Liver (tissue), 9 donors: ENCODE data around the gene PTPRC. TPM values are rescaled to one million over a fixed set of nuclear protein-coding genes. Genes with fewer than 3 reads are reported as not detected.

Source experiments
- DNase-seq: peaks from one replicate; pipeline ENCODE4 v3.0.0-alpha.2; 2017; ENCODE audit warnings: low spot score
- H3K27ac ChIP-seq, 2 donors: one replicate each; pipeline ENCODE4 v1.7.0; 2013; ENCODE audit warnings: inconsistent platforms in 2 of 2, low read length in 2 of 2, control low read depth in 1 of 2, low read depth in 1 of 2, mild to moderate bottlenecking in 1 of 2
- H3K27me3 ChIP-seq, 4 donors: one replicate each; pipeline versions ENCODE4 v1.6.1 to v1.7.0; 2013; ENCODE audit warnings: low read length in 3 of 4, inconsistent platforms in 1 of 4, mild to moderate bottlenecking in 1 of 4, moderate library complexity in 1 of 4; ENCODE audit not compliant: control insufficient read depth in 4 of 4, insufficient read depth in 4 of 4
- H3K36me3 ChIP-seq, 4 donors: one replicate each; pipeline versions ENCODE4 v1.6.1 to v1.7.0; 2013; ENCODE audit warnings: low read length in 3 of 4, mild to moderate bottlenecking in 3 of 4, low read depth in 1 of 4, moderate library complexity in 1 of 4; ENCODE audit not compliant: control insufficient read depth in 4 of 4, insufficient read depth in 3 of 4
- H3K4me1 ChIP-seq, 4 donors: one replicate each; pipeline versions ENCODE4 v1.6.1 to v1.7.0; 2013; ENCODE audit warnings: low read length in 3 of 4, mild to moderate bottlenecking in 3 of 4, moderate library complexity in 1 of 4; ENCODE audit not compliant: control insufficient read depth in 4 of 4, insufficient read depth in 4 of 4
- H3K4me3 ChIP-seq, 3 donors: one replicate each; pipeline versions ENCODE4 v1.6.1 to v1.7.0; 2013; ENCODE audit warnings: low read length in 3 of 3, control low read depth in 1 of 3, low read depth in 1 of 3, mild to moderate bottlenecking in 1 of 3
- H3K9ac ChIP-seq, 2 donors: one replicate each; pipeline ENCODE4 v1.7.0; 2013; ENCODE audit warnings: low read length in 2 of 2, mild to moderate bottlenecking in 2 of 2, moderate library complexity in 2 of 2, control low read depth in 1 of 2, low read depth in 1 of 2
- H3K9me3 ChIP-seq, 4 donors: one replicate each; pipeline versions ENCODE4 v1.6.1 to v1.7.0; 2013; ENCODE audit warnings: low read length in 3 of 4; ENCODE audit not compliant: control insufficient read depth in 4 of 4
- ATF3 ChIP-seq: IDR thresholded peaks from 2 replicates; pipeline ENCODE4 v1.6.1; 2016; ENCODE audit warnings: antibody characterized with exemption
- CTCF ChIP-seq: fragments of 150-350 bp; IDR thresholded peaks from 2 replicates; pipeline ENCODE4 v1.5.1; 2017; ENCODE audit warnings: improper control_type of control experiment, low read depth, low read length; ENCODE audit not compliant: missing input control
- EGR1 ChIP-seq, 2 donors: IDR thresholded peaks; 2 replicates each; pipeline ENCODE4 v1.6.1; 2016 to 2018; ENCODE audit warnings: antibody characterized with exemption in 2 of 2, low read depth in 2 of 2
- FOXA1 ChIP-seq: IDR thresholded peaks from 2 replicates; pipeline ENCODE4 v1.6.1; 2016; ENCODE audit warnings: antibody characterized with exemption
- FOXA2 ChIP-seq: IDR thresholded peaks from 2 replicates; pipeline ENCODE4 v1.6.1; 2016; ENCODE audit warnings: antibody characterized with exemption
- GABPA ChIP-seq, 2 donors: IDR thresholded peaks in 1 of 2; conservative IDR thresholded peaks in 1 of 2; 2 replicates each; pipeline ENCODE4 v1.6.1; 2016; ENCODE audit warnings: antibody characterized with exemption in 2 of 2, mild to moderate bottlenecking in 1 of 2, moderate library complexity in 1 of 2
- HNF4A ChIP-seq, 2 donors: conservative IDR thresholded peaks; 2 replicates each; pipeline ENCODE4 v1.6.1; 2016; ENCODE audit warnings: antibody characterized with exemption in 2 of 2, mild to moderate bottlenecking in 2 of 2
- HNF4G ChIP-seq: IDR thresholded peaks from 2 replicates; pipeline ENCODE4 v1.6.1; 2016; ENCODE audit warnings: antibody characterized with exemption
- JUND ChIP-seq, 2 donors: IDR thresholded peaks; 2 replicates each; pipeline ENCODE4 v1.6.1; 2016; ENCODE audit warnings: antibody characterized with exemption in 2 of 2
- MAX ChIP-seq: IDR thresholded peaks from 2 replicates; pipeline ENCODE4 v1.6.1; 2016; ENCODE audit warnings: antibody characterized with exemption
- NR2F2 ChIP-seq: IDR thresholded peaks from 2 replicates; pipeline ENCODE4 v1.6.1; 2016; ENCODE audit warnings: antibody characterized with exemption
- RAD21 ChIP-seq, 2 donors: IDR thresholded peaks; 2 replicates each; pipeline ENCODE4 v1.6.1; 2016; ENCODE audit warnings: antibody characterized with exemption in 2 of 2, mild to moderate bottlenecking in 2 of 2
- REST ChIP-seq: IDR thresholded peaks from 2 replicates; pipeline ENCODE4 v1.6.1; 2016; ENCODE audit warnings: antibody characterized with exemption, mild to moderate bottlenecking
- RXRA ChIP-seq, 2 donors: IDR thresholded peaks; 2 replicates each; pipeline ENCODE4 v1.6.1; 2017 to 2018; ENCODE audit warnings: antibody characterized with exemption in 2 of 2, mild to moderate bottlenecking in 1 of 2
- SP1 ChIP-seq: IDR thresholded peaks from 2 replicates; pipeline ENCODE4 v1.6.1; 2018; ENCODE audit warnings: antibody characterized with exemption, mild to moderate bottlenecking
- TAF1 ChIP-seq: conservative IDR thresholded peaks from 2 replicates; pipeline ENCODE4 v1.6.1; 2016; ENCODE audit warnings: antibody characterized with exemption, mild to moderate bottlenecking
- YY1 ChIP-seq: IDR thresholded peaks from 2 replicates; pipeline ENCODE4 v1.6.1; 2016; ENCODE audit warnings: antibody characterized with exemption, mild to moderate bottlenecking
- ZBTB33 ChIP-seq: IDR thresholded peaks from 2 replicates; pipeline ENCODE4 v1.6.1; 2016; ENCODE audit warnings: antibody characterized with exemption
- WGBS: extraction: QIAGEN DNeasy Blood & Tissue Kit; methylation state at CpG from one replicate; pipeline ENCODE4 v1.1.7; 2013; 5-methylcytosine and 5-hydroxymethylcytosine counted together
- polyA plus RNA-seq, 2 donors: library from polyadenylated mRNA; stranded (reverse) in 1 of 2; unstranded in 1 of 2; fragments of 200-250 nt in 1 of 2; fragments of >200 nt in 1 of 2; fragmentation: Nextera tagmentation in 1 of 2; extraction: Ambion mirVana in 1 of 2; gene quantifications; one replicate each; pipeline versions ENCODE4 v1.2.1 to v1.2.3, GENCODE V29; 2013 to 2015
- total RNA-seq, 2 donors: library from RNA; depleted of rRNA; stranded (reverse); fragments of >200 nt; gene quantifications; one replicate each; pipeline ENCODE4 v1.2.3, GENCODE V29; 2014
- donor health status: healthy.
- donor health status: healthy.
- donor health status: healthy.
- donor health status: healthy.
- donor health status: healthy.

Gene PTPRC
- total and polyA plus RNA-seq, 4 donors, result 5.8 to 34.1 (median 16.2) TPM

GRCh38 chr1:198708761-198709525 is 70.1 kb downstream of the PTPRC start:
- Histone ChIP-seq H3K36me3 (no peaks in the 10 kb centered on the region), H3K4me3 (no peak overlapping the region), H3K4me1 (no peaks in the 10 kb centered on the region), H3K9ac (no peak overlapping the region), H3K9me3 (peaks cover 0 to 2% (median 0%) of the 10 kb centered on the region in 4 donors), H3K27ac (no peak overlapping the region), H3K27me3 (no peaks in the 10 kb centered on the region)
- DNase-seq, result no peak
- no peak for TF ChIP-seq SP1
- TF ChIP-seq TAF1, result no peak
- no peak for TF ChIP-seq FOXA1
- 93% methylated on average over 5 of the region's 5 CpGs for WGBS

GRCh38 chr1:198711837-198712236 is 73.0 kb downstream of the PTPRC start:
- no peak overlapping the region for H3K4me3 ChIP-seq
- H3K4me1 ChIP-seq, result no peaks in the 10 kb centered on the region
- no peak overlapping the region for H3K27ac ChIP-seq
- TF ChIP-seq ATF3 (no peak), REST (no peak), TAF1 (no peak), RXRA (IDR thresholded peaks at IDR 0.05) (no peak), FOXA1 (no peak), HNF4G (no peak), YY1 (no peak), CTCF (no peak), EGR1 (IDR thresholded peaks at IDR 0.05; ENCODE audit: low read depth in 2 of 2) (no peak), ZBTB33 (no peak), MAX (no peak), FOXA2 (no peak), GABPA (IDR thresholded peaks at IDR 0.05 in 1 of 2, conservative IDR thresholded peaks at IDR 0.05 in 1 of 2) (no peak), SP1 (no peak), JUND (IDR thresholded peaks at IDR 0.05) (no peak), RAD21 (IDR thresholded peaks at IDR 0.05) (no peak), NR2F2 (no peak), HNF4A (conservative IDR thresholded peaks at IDR 0.05) (no peak)
- H3K36me3 ChIP-seq, result peaks cover 0 to 4% (median 0%) of the 10 kb centered on the region in 4 donors
- H3K9me3 ChIP-seq, result peaks cover 0 to 2% (median 0%) of the 10 kb centered on the region in 4 donors
- H3K27me3 ChIP-seq, result no peaks in the 10 kb centered on the region
- H3K9ac ChIP-seq, result no peak overlapping the region
- DNase-seq, result no peak
- 90% methylated on average over 1 of the region's 1 CpG for WGBS
